ENCODE results near the gene CXCR3.
"Not testable (repeated sequence)": the region's sequence is repeated elsewhere in the genome, so short reads cannot be mapped to it uniquely, and the experiment has no call there.

CXCR3 gene

GRCh38 chrX:71616672-71617529, 1.4 kb downstream of the CXCR3 start:
- DNase-seq (ENCODE audit: low read depth, low spot score): no peak
- H3K36me3 ChIP-seq (ENCODE audit: insufficient read depth, insufficient read length, low read length): peaks cover 8% of the 10 kb centered on the region
- H3K4me1 ChIP-seq (ENCODE audit: insufficient read depth, insufficient read length): peaks cover 5% of the 10 kb centered on the region
- H3K9ac ChIP-seq (ENCODE audit: insufficient read length, low read depth): no peak overlapping the region
- H3K4me3 ChIP-seq (ENCODE audit: insufficient read length, low read depth): no peak overlapping the region
- H3K9me3 ChIP-seq (ENCODE audit: insufficient read depth, low read length): no peaks in the 10 kb centered on the region
- TF ChIP-seq YY1 (IDR thresholded peaks at IDR 0.05; ENCODE audit: insufficient read depth, insufficient read length) (no peak), SUZ12 (IDR thresholded peaks at IDR 0.05; ENCODE audit: extremely low read depth, insufficient read depth, insufficient read length) (no peak), ZNF274 (IDR thresholded peaks at IDR 0.05; ENCODE audit: low read depth, low read length) (no peak)
- H3K27me3 ChIP-seq (ENCODE audit: insufficient read depth, insufficient read length): no peaks in the 10 kb centered on the region

DNA sequence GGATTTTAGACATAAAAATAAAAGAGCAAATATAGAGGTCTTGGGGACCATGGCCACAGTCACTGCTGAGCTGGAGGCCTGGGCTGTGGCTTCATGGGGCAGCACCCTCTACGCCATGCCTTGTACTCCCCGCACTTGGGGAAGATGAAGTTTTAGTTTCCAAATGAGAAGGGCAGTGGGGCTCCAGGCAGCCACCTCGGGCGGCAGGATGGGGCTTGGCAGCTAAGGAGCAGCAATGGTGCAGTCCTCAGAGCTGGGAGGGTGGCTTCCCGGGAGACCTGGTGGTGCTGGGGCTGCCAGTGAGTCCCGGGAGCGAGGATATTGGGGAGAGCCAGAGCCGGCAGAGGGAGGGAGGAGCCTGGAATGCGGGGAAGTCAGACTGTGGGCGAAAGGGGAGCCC, 2.4 kb downstream of the CXCR3 start:
- peaks cover 5% of the 10 kb centered on the region for H3K4me1 ChIP-seq (ENCODE audit: insufficient read depth, insufficient read length)
- no peaks in the 10 kb centered on the region for H3K9me3 ChIP-seq (ENCODE audit: insufficient read depth, low read length)
- H3K4me3 ChIP-seq (ENCODE audit: insufficient read length, low read depth): no peak overlapping the region
- H3K9ac ChIP-seq (ENCODE audit: insufficient read length, low read depth): no peak overlapping the region
- no peak for DNase-seq (ENCODE audit: low read depth, low spot score)
- H3K36me3 ChIP-seq (ENCODE audit: insufficient read depth, insufficient read length, low read length): peaks cover 15% of the 10 kb centered on the region
- no peaks in the 10 kb centered on the region for H3K27me3 ChIP-seq (ENCODE audit: insufficient read depth, insufficient read length)
- no peak for TF ChIP-seq SUZ12 (IDR thresholded peaks at IDR 0.05; ENCODE audit: extremely low read depth, insufficient read depth, insufficient read length)
- no peak for TF ChIP-seq ZNF274 (IDR thresholded peaks at IDR 0.05; ENCODE audit: low read depth, low read length)
- TF ChIP-seq YY1 (IDR thresholded peaks at IDR 0.05; ENCODE audit: insufficient read depth, insufficient read length): no peak

- no peak for DNase-seq (ENCODE audit: low read depth, low spot score)
- no peak for TF ChIP-seq YY1 (IDR thresholded peaks at IDR 0.05; ENCODE audit: insufficient read depth, insufficient read length)
- no peak for TF ChIP-seq SUZ12 (IDR thresholded peaks at IDR 0.05; ENCODE audit: extremely low read depth, insufficient read depth, insufficient read length)
- H3K27me3 ChIP-seq (ENCODE audit: insufficient read depth, insufficient read length): no peaks in the 10 kb centered on the region
These were observed 3.3 kb downstream of the CXCR3 start for GRCh38 chrX:71615056-71615455.

GRCh38 chrX:71612256-71612655, 6.1 kb downstream of the CXCR3 start:
- Histone ChIP-seq H3K9me3 (ENCODE audit: insufficient read depth, low read length) (no peaks in the 10 kb centered on the region), H3K27me3 (ENCODE audit: insufficient read depth, insufficient read length) (no peaks in the 10 kb centered on the region), H3K4me1 (ENCODE audit: insufficient read depth, insufficient read length) (peaks cover 5% of the 10 kb centered on the region), H3K36me3 (ENCODE audit: insufficient read depth, insufficient read length, low read length) (peaks cover 28% of the 10 kb centered on the region), H3K4me3 (ENCODE audit: insufficient read length, low read depth) (no peak overlapping the region), H3K9ac (ENCODE audit: insufficient read length, low read depth) (no peak overlapping the region)
- DNase-seq (ENCODE audit: low read depth, low spot score): no peak
- TF ChIP-seq YY1 (IDR thresholded peaks at IDR 0.05; ENCODE audit: insufficient read depth, insufficient read length) (no peak), SUZ12 (IDR thresholded peaks at IDR 0.05; ENCODE audit: extremely low read depth, insufficient read depth, insufficient read length) (no peak), ZNF274 (IDR thresholded peaks at IDR 0.05; ENCODE audit: low read depth, low read length) (no peak)

More at GRCh38 chrX:71615056-71615455, 3.3 kb downstream of the CXCR3 start:
- H3K4me1 ChIP-seq (ENCODE audit: insufficient read depth, insufficient read length): peaks cover 5% of the 10 kb centered on the region
- H3K9ac ChIP-seq (ENCODE audit: insufficient read length, low read depth): no peak overlapping the region
- H3K36me3 ChIP-seq (ENCODE audit: insufficient read depth, insufficient read length, low read length): peaks cover 19% of the 10 kb centered on the region
- H3K9me3 ChIP-seq (ENCODE audit: insufficient read depth, low read length): no peaks in the 10 kb centered on the region
- H3K4me3 ChIP-seq (ENCODE audit: insufficient read length, low read depth): no peak overlapping the region

DNA sequence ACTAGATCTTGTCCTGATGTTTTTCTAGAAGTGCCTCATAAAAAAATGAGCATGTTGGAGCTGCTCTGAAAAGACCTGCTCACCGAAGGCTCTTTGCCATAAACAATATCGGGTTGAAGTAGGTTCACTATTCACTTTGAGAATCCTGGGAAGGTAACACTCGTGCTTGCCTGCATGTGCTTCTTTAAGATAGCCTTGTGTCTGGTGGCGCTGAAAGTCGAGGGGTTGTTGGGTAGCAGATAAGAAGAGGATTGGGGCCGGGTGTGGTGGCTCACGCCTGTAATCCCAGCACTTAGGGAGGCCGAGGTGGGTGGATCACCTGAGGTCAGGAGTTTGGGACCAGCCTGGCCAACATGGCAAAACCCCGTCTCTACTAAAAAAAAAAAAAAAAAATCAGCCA, 6.6 kb downstream of the CXCR3 start:
- H3K36me3 ChIP-seq (ENCODE audit: insufficient read depth, insufficient read length, low read length): peaks cover 28% of the 10 kb centered on the region
- H3K4me3 ChIP-seq (ENCODE audit: insufficient read length, low read depth); H3K9me3 ChIP-seq (ENCODE audit: insufficient read depth, low read length); DNase-seq (ENCODE audit: low read depth, low spot score); H3K9ac ChIP-seq (ENCODE audit: insufficient read length, low read depth); H3K4me1 ChIP-seq (ENCODE audit: insufficient read depth, insufficient read length); H3K27me3 ChIP-seq (ENCODE audit: insufficient read depth, insufficient read length): not testable (repeated sequence)

- peaks cover 47% of the 10 kb centered on the region for H3K36me3 ChIP-seq (ENCODE audit: insufficient read depth, insufficient read length, low read length)
- TF ChIP-seq SUZ12 (IDR thresholded peaks at IDR 0.05; ENCODE audit: extremely low read depth, insufficient read depth, insufficient read length) (no peak), YY1 (IDR thresholded peaks at IDR 0.05; ENCODE audit: insufficient read depth, insufficient read length) (no peak), ZNF274 (IDR thresholded peaks at IDR 0.05; ENCODE audit: low read depth, low read length) (no peak)
- H3K9me3 ChIP-seq (ENCODE audit: insufficient read depth, low read length): no peaks in the 10 kb centered on the region
- no peak overlapping the region for H3K4me3 ChIP-seq (ENCODE audit: insufficient read length, low read depth)
- H3K27me3 ChIP-seq (ENCODE audit: insufficient read depth, insufficient read length): no peaks in the 10 kb centered on the region
- H3K4me1 ChIP-seq (ENCODE audit: insufficient read depth, insufficient read length): no peaks in the 10 kb centered on the region
- H3K9ac ChIP-seq (ENCODE audit: insufficient read length, low read depth): no peak overlapping the region
- DNase-seq (ENCODE audit: low read depth, low spot score): no peak
These were observed 9.1 kb downstream of the CXCR3 start for GRCh38 chrX:71609095-71609750.

GRCh38 chrX:71607488-71607887, 10.8 kb downstream of the CXCR3 start:
- DNase-seq (ENCODE audit: low read depth, low spot score): no peak

More at GRCh38 chrX:71607488-71607887, 10.8 kb downstream of the CXCR3 start:
- Histone ChIP-seq H3K36me3 (ENCODE audit: insufficient read depth, insufficient read length, low read length) (peaks cover 45% of the 10 kb centered on the region), H3K9me3 (ENCODE audit: insufficient read depth, low read length) (no peaks in the 10 kb centered on the region; the same call in 1 of the 2 replicates), H3K4me1 (ENCODE audit: insufficient read depth, insufficient read length) (no peaks in the 10 kb centered on the region), H3K27me3 (ENCODE audit: insufficient read depth, insufficient read length) (no peaks in the 10 kb centered on the region), H3K4me3 (ENCODE audit: insufficient read length, low read depth) (no peak overlapping the region), H3K9ac (ENCODE audit: insufficient read length, low read depth) (no peak overlapping the region)
- TF ChIP-seq YY1 (IDR thresholded peaks at IDR 0.05; ENCODE audit: insufficient read depth, insufficient read length): no peak
- TF ChIP-seq SUZ12 (IDR thresholded peaks at IDR 0.05; ENCODE audit: extremely low read depth, insufficient read depth, insufficient read length): no peak
- no peak for TF ChIP-seq ZNF274 (IDR thresholded peaks at IDR 0.05; ENCODE audit: low read depth, low read length)
